OCI-LY1 (cell line): ENCODE measurements around the gene OXT.

ENCODE experiments used
- H2AFZ ChIP-seq: fragments of 200-600 bp; sonication (generic), shearing (Covaris generic); 2 replicates; pipeline ENCODE4 v1.6.0; 2014; ENCODE audit warnings: antibody characterized with exemption, mild to moderate bottlenecking, low read length
- H3F3A ChIP-seq: fragments of 200-600 bp; sonication (generic), shearing (Covaris generic); 2 replicates; pipeline ENCODE4 v1.6.0; 2014; ENCODE audit warnings: mild to moderate bottlenecking, antibody characterized with exemption, low read length, moderate library complexity; ENCODE audit not compliant: insufficient read depth
- H3K27ac ChIP-seq: fragments of 200-600 bp; sonication (generic); 2 replicates; pipeline ENCODE4 v1.5.1; 2014; ENCODE audit warnings: low read length, mixed run types, mild to moderate bottlenecking, low read depth; ENCODE audit not compliant: poor library complexity, severe bottlenecking
- H3K27me3 ChIP-seq: fragments of 200-600 bp; sonication (generic); 2 replicates; pipeline ENCODE4 v1.6.0; 2014; ENCODE audit warnings: antibody characterized with exemption, mild to moderate bottlenecking, low read length, moderate library complexity; ENCODE audit not compliant: insufficient read depth
- H3K36me3 ChIP-seq: fragments of 200-600 bp; sonication (generic); 2 replicates; pipeline ENCODE4 v1.6.1; 2014; ENCODE audit warnings: mild to moderate bottlenecking, antibody characterized with exemption, low read length, moderate library complexity, mixed read lengths; ENCODE audit not compliant: insufficient read depth
- H3K4me1 ChIP-seq: fragments of 200-600 bp; sonication (generic); 2 replicates; pipeline ENCODE4 v1.5.1; 2014; ENCODE audit warnings: mild to moderate bottlenecking, low read length, moderate library complexity; ENCODE audit not compliant: insufficient read depth, severe bottlenecking
- H3K4me2 ChIP-seq: fragments of 200-600 bp; sonication (generic), shearing (Covaris generic); 2 replicates; pipeline ENCODE4 v1.6.1; 2014; ENCODE audit warnings: low read length
- H3K4me3 ChIP-seq: fragments of 200-600 bp; sonication (generic); 2 replicates; pipeline ENCODE4 v1.5.1; 2014; ENCODE audit warnings: low read length, low read depth, mild to moderate bottlenecking, mixed read lengths; ENCODE audit not compliant: poor library complexity, severe bottlenecking
- H3K79me2 ChIP-seq: fragments of 200-600 bp; shearing (Covaris generic); 2 replicates; pipeline ENCODE4 v1.6.1; 2016; ENCODE audit warnings: mixed run types, low read length, mixed read lengths; ENCODE audit not compliant: insufficient read depth
- H3K9ac ChIP-seq: fragments of 200-600 bp; sonication (generic), shearing (Covaris generic); 2 replicates; pipeline ENCODE4 v1.6.1; 2014; ENCODE audit warnings: mild to moderate bottlenecking, low read length, mixed read lengths
- H3K9me2 ChIP-seq: fragments of 200-600 bp; sonication (generic), shearing (Covaris generic); 2 replicates; pipeline ENCODE4 v1.6.1; 2014; ENCODE audit warnings: low read depth, mild to moderate bottlenecking, low read length, mixed read lengths
- H3K9me3 ChIP-seq: fragments of 200-600 bp; shearing (Covaris generic); 2 replicates; pipeline ENCODE4 v1.6.1; 2014; ENCODE audit warnings: low read length, mixed read lengths
- H4K20me1 ChIP-seq: fragments of 200-600 bp; sonication (generic), shearing (Covaris generic); 2 replicates; pipeline ENCODE4 v1.6.0; 2016; ENCODE audit warnings: mild to moderate bottlenecking, low read length; ENCODE audit not compliant: insufficient read depth
- CTCF ChIP-seq: fragments of 200-600 bp; sonication (generic), shearing (Covaris generic); IDR thresholded peaks from 2 replicates; pipeline ENCODE4 v1.5.1; 2017; ENCODE audit warnings: mild to moderate bottlenecking, antibody characterized with exemption, low read length, moderate library complexity, mixed read lengths
- EZH2 ChIP-seq: fragments of 200-600 bp; sonication (generic), shearing (Covaris generic); IDR thresholded peaks from 2 replicates; pipeline ENCODE4 v1.8.0; 2017; ENCODE audit warnings: borderline replicate concordance, mixed run types, mild to moderate bottlenecking, antibody characterized with exemption, low read length, moderate library complexity, mixed read lengths

Gene OXT

GRCh38 chr20:3107464-3108025 is 36.1 kb downstream of the OXT start:
- Histone ChIP-seq H3K27me3 (no peaks in the 10 kb centered on the region), H4K20me1 (no peaks in the 10 kb centered on the region), H3K4me2 (no peak overlapping the region), H3K27ac (no peak overlapping the region), H3K36me3 (no peaks in the 10 kb centered on the region), H3K79me2 (no peaks in the 10 kb centered on the region), H3K9me3 (no peaks in the 10 kb centered on the region), H3K9ac (no peak overlapping the region), H3K4me1 (no peaks in the 10 kb centered on the region), H3K4me3 (no peak overlapping the region), H3K9me2 (no peaks in the 10 kb centered on the region), H3F3A (no peaks in the 10 kb centered on the region), H2AFZ (no peak overlapping the region)
- TF ChIP-seq CTCF (no peak), EZH2 (no peak)

- TF ChIP-seq EZH2 (no peak), CTCF (no peak)
- Histone ChIP-seq H3F3A (no peaks in the 10 kb centered on the region), H4K20me1 (no peaks in the 10 kb centered on the region), H3K4me1 (no peaks in the 10 kb centered on the region), H3K9ac (no peak overlapping the region), H3K36me3 (no peaks in the 10 kb centered on the region), H3K27me3 (no peaks in the 10 kb centered on the region), H2AFZ (no peak overlapping the region), H3K4me2 (no peak overlapping the region), H3K4me3 (no peak overlapping the region), H3K27ac (no peak overlapping the region), H3K9me2 (no peaks in the 10 kb centered on the region), H3K9me3 (no peaks in the 10 kb centered on the region), H3K79me2 (no peaks in the 10 kb centered on the region)
These were observed 38.2 kb downstream of the OXT start for GRCh38 chr20:3109350-3110302.

GRCh38 chr20:3111507-3111906 is 40.1 kb downstream of the OXT start:
- Histone ChIP-seq H3K27ac (no peak overlapping the region), H3K9me3 (no peaks in the 10 kb centered on the region), H3K36me3 (no peaks in the 10 kb centered on the region), H3K4me1 (no peaks in the 10 kb centered on the region), H3K27me3 (no peaks in the 10 kb centered on the region), H3K9me2 (no peaks in the 10 kb centered on the region), H3K79me2 (no peaks in the 10 kb centered on the region), H3K4me3 (no peak overlapping the region), H3K4me2 (no peak overlapping the region), H4K20me1 (no peaks in the 10 kb centered on the region), H3K9ac (no peak overlapping the region), H3F3A (no peaks in the 10 kb centered on the region), H2AFZ (no peak overlapping the region)
- TF ChIP-seq EZH2 (no peak), CTCF (no peak)
